CD4-positive, alpha-beta T cell (primary cell): ENCODE results near the gene WEE1. TPM values are rescaled to one million over a fixed set of nuclear protein-coding genes. Genes with fewer than 3 reads are reported as not detected.
A peak's percentile ranks its signal among the peaks of the same experiment; 100 is the strongest.

Experiments used
- ATAC-seq: fragments of 200-7000 bp; cut with Tn5 transposase; one replicate; pipeline ENCODE4 v1.10.0; 2022; ENCODE audit warnings: mild to moderate bottlenecking; ENCODE audit not compliant: poor library complexity
- CTCF ChIA-PET: fragments of 350-600 bp; sonication (Branson Sonifier 250); formaldehyde crosslinking; loops from one replicate; lab custom pipeline; 2021; ENCODE audit warnings: antibody characterized with exemption, inconsistent platforms; lab: Charles Lee
- POLR2A ChIA-PET: fragments of 350-600 bp; sonication (Branson Sonifier 250); formaldehyde crosslinking; loops from one replicate; lab custom pipeline; 2021; ENCODE audit warnings: antibody characterized with exemption, inconsistent platforms; lab: Charles Lee
- DNase-seq, 14 experiments: peaks; one replicate each; pipeline ENCODE4 v3.0.0-alpha.2; 2013 to 2020; ENCODE audit warnings: mixed read lengths in 2 of 14
- H3K27ac ChIP-seq, 2 donors: one replicate each; pipeline versions ENCODE4 v1.5.1 to v1.7.0; 2013; ENCODE audit warnings: low read length in 2 of 2, low read depth in 1 of 2, mild to moderate bottlenecking in 1 of 2
- H3K27me3 ChIP-seq, 2 experiments: 1 replicate in 1 of 2; 2 replicates in 1 of 2; pipeline versions ENCODE4 v1.6.1 to v1.7.0; 2013; ENCODE audit warnings: low read length in 2 of 2, control low read depth in 1 of 2, mild to moderate bottlenecking in 1 of 2, moderate library complexity in 1 of 2; ENCODE audit not compliant: insufficient read depth in 2 of 2, control insufficient read depth in 1 of 2
- H3K36me3 ChIP-seq: one replicate; pipeline ENCODE4 v1.6.1; 2013; ENCODE audit warnings: low read length, control low read depth; ENCODE audit not compliant: insufficient read depth
- H3K4me1 ChIP-seq: one replicate; pipeline ENCODE4 v1.6.1; 2013; ENCODE audit warnings: low read length, control low read depth; ENCODE audit not compliant: insufficient read depth
- H3K4me3 ChIP-seq: one replicate; pipeline ENCODE4 v1.5.1; 2013; ENCODE audit warnings: mild to moderate bottlenecking, low read length, moderate library complexity
- H3K9me3 ChIP-seq, 2 experiments: 1 replicate in 1 of 2; 2 replicates in 1 of 2; pipeline versions ENCODE4 v1.6.1 to v1.7.0; 2013; ENCODE audit warnings: low read length in 2 of 2, mild to moderate bottlenecking in 2 of 2, control low read depth in 1 of 2, moderate library complexity in 1 of 2; ENCODE audit not compliant: control insufficient read depth in 1 of 2, insufficient read depth in 1 of 2
- H3K27ac Mint-ChIP-seq: one replicate; pipeline ENCODE4 v1.8.0; 2020; ENCODE audit warnings: mixed read lengths
- H3K27me3 Mint-ChIP-seq: one replicate; pipeline ENCODE4 v1.8.0; 2021; ENCODE audit warnings: mixed read lengths
- H3K36me3 Mint-ChIP-seq: one replicate; pipeline ENCODE4 v1.8.0; 2021; ENCODE audit warnings: low read depth, mixed read lengths
- H3K4me1 Mint-ChIP-seq: one replicate; pipeline ENCODE4 v1.8.0; 2021; ENCODE audit warnings: low read depth, mixed read lengths
- H3K4me3 Mint-ChIP-seq: one replicate; pipeline ENCODE4 v1.8.0; 2020; ENCODE audit warnings: mild to moderate bottlenecking, mixed read lengths
- H3K9me3 Mint-ChIP-seq: one replicate; pipeline ENCODE4 v1.8.0; 2020; ENCODE audit warnings: mixed read lengths
- CTCF ChIP-seq: fragments of 200-600 bp; IDR thresholded peaks from one replicate; pipeline ENCODE4 v1.8.0; 2022; ENCODE audit warnings: antibody characterized with exemption, mild to moderate bottlenecking
- intact Hi-C, 2 experiments: fragments of 100-400 bp; cut with DNase I in 1 of 2; cut with micrococcal nuclease in 1 of 2; formaldehyde crosslinking; loops; one replicate each; pipeline versions ENCODE4 v1.15.1 to v1.9.0; 2023 to 2025; cut with DNase I, micrococcal nuclease
- total RNA-seq, 174 experiments: library from RNA in 2 of 174; stranded (reverse) in 2 of 174; gene quantifications; one replicate each; pipeline ENCODE4 v1.2.3 and lab custom pipeline; 2021 to 2026

Gene WEE1
- total RNA-seq, 2 experiments from 2014 or later = 9.3 to 10.7 TPM

GRCh38 chr11:9575260-9576240, 2.1 kb downstream of the WEE1 start:
- Mint-ChIP-seq H3K27ac (peak overlapping the region; percentile 64), H3K4me3 (peak overlapping the region; percentile 90), H3K27me3 (peaks cover 15% of the 10 kb centered on the region), H3K9me3 (no peaks in the 10 kb centered on the region), H3K4me1 (peaks cover 34% of the 10 kb centered on the region), H3K36me3 (no peaks in the 10 kb centered on the region)
- Histone ChIP-seq H3K9me3 (peaks cover 0 to 4% of the 10 kb centered on the region in 2 experiments), H3K36me3 (no peaks in the 10 kb centered on the region), H3K4me1 (peaks cover 30% of the 10 kb centered on the region), H3K27me3 (no peaks in the 10 kb centered on the region), H3K4me3 (peak overlapping the region; percentile 96), H3K27ac (peak overlapping the region in 1 of 2 donors; percentile 16)
- ChIA-PET CTCF (interaction anchor here (1.0 to 3.7 kb wide), 3 partner anchors 9 to 40 kb away, joined by 3 to 44 read pairs (median 15); no protein-coding TSS in a partner anchor), POLR2A (interaction anchor here (1.4 to 5.4 kb wide), 3 partner anchors 26 to 115 kb away, joined by 7 to 49 read pairs (median 18); partner anchors contain the start of gene ZNF143)
- no peak for TF ChIP-seq CTCF
- DNase-seq (peak in 4 of 14 experiments; percentile 8 to 42 (median 26)), ATAC-seq (no peak)
- intact Hi-C loops = loop anchor here (2.0 kb wide), 2 partner anchors 37 to 41 kb away; no protein-coding TSS in a partner anchor

- intact Hi-C loops = loop anchor here in 1 of 2 experiments (2.0 kb wide), 1 partner anchor 36 kb away; no protein-coding TSS in a partner anchor
Measured at GRCh38 chr11:9576701-9577381, 3.4 kb downstream of the WEE1 start.

More at GRCh38 chr11:9576701-9577381, 3.4 kb downstream of the WEE1 start:
- ATAC-seq = no peak
- Histone ChIP-seq H3K9me3 (peaks cover 0 to 4% of the 10 kb centered on the region in 2 experiments), H3K27me3 (no peaks in the 10 kb centered on the region), H3K27ac (peak overlapping the region in 1 of 2 donors; percentile 61), H3K4me3 (peak overlapping the region; percentile 36), H3K36me3 (no peaks in the 10 kb centered on the region), H3K4me1 (peaks cover 30% of the 10 kb centered on the region)
- H3K4me1 Mint-ChIP-seq = peaks cover 34% of the 10 kb centered on the region
- H3K36me3 Mint-ChIP-seq = peaks cover 3% of the 10 kb centered on the region
- no peak for TF ChIP-seq CTCF
- no peaks in the 10 kb centered on the region for H3K9me3 Mint-ChIP-seq
- ChIA-PET POLR2A (interaction anchor here (0.9 to 5.4 kb wide), 5 partner anchors 10 to 116 kb away, joined by 3 to 49 read pairs (median 11); partner anchors contain the start of gene ZNF143), CTCF (interaction anchor here (0.5 to 3.7 kb wide), 5 partner anchors 10 to 699 kb away, joined by 3 to 44 read pairs (median 3); no protein-coding TSS in a partner anchor)
- H3K27me3 Mint-ChIP-seq = peaks cover 15% of the 10 kb centered on the region
- H3K4me3 Mint-ChIP-seq = peak overlapping the region; percentile 75
- peak overlapping the region; percentile 64 for H3K27ac Mint-ChIP-seq
- DNase-seq = peak in 1 of 14 experiments; percentile 21
